Activated CD4-positive, alpha-beta T cell treated with anti-CD3 and anti-CD28 coated beads for 4 hours (primary cell): ENCODE measurements around the gene M1AP.

Source experiments
- DNase-seq, 2 donors: peaks; one replicate each; pipeline ENCODE4 v3.0.0-alpha.2; 2020

The M1AP gene

DNA sequence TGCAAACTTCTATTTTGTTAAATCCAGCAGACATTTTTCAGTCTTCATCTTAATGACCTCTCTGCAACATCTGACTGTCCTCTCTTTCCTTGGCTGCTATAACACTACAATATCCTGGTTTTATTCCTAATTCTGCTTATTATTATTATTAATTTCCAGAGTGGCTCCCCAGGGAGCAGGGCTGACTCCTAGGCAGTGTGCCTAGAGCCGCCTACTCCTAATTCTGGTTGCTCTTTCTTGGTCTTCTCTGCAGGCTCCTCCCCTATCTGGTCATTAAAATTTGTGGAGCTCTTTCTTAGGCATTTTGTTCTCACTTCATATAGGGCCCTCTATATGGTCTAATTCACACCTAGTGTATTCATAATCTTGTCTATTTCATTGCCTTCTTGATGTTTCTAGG, 105.2 kb downstream of the M1AP start:
- no peak for DNase-seq

DNA sequence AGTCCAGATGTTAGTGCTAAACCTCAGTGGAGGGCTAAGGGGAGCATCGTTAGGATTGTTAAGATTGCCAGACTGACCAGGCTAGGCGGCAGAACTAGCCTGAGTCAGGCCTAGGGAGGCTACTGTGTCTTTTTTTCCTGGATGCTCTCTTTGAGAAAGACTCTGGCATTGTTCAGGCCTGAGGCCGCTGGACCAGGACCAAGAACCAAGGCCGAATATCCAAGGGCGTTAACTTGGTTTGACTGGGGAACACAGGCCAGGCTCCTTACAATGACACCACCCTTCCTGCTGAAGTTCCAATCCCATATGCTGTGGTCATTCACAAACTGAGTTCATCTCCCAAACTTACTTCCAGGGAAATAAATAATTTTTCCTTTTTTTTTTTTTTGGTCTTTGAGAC, 107.8 kb downstream of the M1AP start:
- DNase-seq = no peak

DNA sequence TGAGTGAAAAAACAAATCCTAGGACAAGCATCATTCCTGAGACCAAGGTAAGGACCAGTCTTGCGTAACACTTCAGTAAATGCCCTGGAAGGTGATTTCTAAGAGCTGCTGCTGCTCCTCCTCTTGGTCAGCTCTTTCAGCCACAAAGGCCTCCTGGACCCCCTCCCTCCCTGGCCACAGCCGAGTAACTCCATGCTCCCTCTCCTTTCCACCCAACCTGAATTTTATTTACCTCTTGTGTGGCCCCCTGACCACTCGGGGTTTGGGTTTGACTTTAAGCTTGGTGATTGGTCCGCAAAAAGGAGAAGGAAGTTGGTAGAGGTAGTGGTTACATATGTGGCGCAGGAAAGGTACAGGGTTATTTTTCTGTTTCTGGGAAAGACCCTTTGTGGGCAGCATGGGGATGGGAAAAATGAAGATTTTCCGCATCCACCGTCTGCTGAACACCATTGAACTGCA, 109.2 kb downstream of the M1AP start:
- no peak for DNase-seq

DNA sequence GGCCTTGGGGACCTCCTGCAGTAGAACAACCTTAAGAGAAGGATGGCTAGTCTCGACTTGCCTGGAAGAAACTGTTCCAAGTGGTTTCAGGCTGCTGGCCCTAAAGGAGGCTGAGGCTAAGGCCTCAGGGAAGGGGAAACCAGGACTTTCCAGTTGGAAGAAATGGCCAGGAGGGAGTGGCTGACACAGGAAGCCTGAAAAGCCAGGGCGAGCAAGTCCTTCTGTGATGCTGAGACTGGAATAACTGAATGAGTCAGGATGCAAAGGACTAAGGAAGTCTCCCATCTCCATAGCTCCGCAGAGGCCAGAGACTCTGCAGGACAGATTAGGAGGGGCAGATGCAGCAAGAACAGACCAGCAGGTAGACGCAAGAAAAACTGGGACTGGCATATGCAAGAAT, 111.0 kb downstream of the M1AP start:
- no peak for DNase-seq

DNA sequence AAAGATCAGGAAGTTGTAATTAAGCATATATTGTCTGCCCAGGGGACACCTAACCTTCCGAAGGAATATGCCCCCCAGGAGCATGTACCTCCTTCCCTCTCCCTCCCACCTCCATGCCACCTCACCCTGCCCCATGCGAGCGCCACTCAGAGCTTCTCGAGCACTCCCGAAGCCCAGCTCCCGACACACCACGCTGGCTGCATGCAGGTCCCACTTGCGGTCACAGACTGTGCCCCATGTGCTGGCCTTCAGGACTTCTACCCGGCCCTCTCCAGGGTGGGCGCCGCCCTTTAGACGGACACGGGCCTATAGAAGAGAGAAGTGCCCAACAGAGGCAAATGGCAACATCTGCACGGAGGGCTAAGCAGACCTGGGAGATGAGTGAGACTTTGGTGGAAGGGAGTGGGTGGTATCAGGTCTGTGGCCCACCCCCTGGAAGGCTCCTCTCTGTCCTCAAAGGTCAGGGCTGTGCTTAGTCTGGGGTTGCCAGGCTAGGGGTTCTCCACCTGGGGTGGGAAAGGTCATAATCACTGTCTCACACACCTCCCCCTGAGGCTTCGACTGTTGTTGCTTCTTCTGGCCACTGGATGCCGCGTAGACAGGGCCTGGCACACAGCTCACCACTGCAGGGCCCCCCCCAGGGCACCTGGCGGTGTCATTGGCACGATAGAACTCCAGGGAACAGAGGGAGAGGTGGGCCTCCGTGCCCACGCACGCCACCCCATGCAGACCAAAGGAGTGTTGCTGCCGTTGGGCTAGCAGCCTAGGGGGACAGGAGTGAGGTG, 111.8 kb downstream of the M1AP start:
- DNase-seq = no peak

DNA sequence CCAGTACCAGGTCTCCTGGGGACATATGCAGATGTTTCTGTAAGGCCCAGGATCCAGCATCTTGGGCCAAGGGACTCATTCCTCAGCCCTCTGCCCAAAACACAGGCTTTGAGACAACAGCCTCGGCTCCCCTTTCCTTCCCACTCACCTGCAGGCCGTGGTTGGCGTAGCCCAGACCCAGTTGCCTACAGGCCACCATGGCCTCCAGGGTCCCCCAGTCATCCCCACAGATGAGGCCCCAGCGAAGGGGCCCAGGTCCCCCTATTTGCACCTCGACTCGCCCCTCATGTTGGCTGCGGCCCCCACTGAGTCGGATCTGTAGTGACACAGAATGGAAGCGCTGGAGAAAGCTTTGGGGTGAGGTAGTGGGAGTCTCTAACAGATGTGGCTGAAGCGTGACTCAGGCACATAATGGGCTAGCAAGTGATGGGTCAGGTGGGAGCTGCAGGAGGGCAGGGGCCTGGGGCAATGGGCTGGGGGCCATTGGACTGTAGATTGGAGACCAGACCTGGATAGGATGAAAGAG, 112.6 kb downstream of the M1AP start:
- DNase-seq = no peak

DNA sequence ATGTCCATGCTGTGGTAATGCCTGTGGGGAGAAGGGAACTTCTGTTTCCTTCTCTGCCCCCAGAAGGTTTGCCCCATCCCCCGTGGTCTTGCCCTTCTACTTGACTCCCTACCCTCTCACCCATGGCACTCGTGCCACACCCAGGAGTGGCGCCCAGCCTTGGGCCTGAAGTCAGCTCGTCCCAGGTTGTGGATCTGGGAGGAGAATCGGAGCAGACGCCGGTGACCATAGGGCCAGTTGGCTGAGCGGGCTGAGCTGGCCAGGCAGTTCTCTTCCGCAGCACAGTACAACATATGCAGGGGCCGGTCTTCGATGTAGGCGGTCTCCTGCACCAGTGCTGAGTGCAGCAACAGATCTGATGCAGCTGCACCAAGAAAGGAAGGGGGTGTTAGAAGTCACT, 113.7 kb downstream of the M1AP start:
- no peak for DNase-seq

DNA sequence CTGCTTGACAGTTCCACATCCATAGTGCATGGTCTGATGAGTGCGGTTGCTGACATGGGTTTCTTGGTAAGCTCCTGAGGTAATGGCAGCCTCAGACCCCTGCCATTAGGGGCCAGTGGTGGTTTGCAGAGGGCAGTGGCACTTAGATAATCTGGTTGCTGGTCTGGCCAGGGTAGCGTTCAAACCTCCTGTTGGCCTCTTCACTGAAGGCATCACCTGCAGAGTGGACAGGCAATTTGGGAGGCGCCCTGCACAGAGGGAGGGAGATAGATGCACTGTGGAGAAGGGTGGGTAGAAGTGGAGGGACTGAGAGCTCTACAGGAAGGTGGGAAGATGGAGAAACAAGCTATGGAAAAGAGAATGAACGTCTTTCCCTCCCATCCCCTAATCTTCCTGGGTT, 114.7 kb downstream of the M1AP start:
- no peak for DNase-seq

DNA sequence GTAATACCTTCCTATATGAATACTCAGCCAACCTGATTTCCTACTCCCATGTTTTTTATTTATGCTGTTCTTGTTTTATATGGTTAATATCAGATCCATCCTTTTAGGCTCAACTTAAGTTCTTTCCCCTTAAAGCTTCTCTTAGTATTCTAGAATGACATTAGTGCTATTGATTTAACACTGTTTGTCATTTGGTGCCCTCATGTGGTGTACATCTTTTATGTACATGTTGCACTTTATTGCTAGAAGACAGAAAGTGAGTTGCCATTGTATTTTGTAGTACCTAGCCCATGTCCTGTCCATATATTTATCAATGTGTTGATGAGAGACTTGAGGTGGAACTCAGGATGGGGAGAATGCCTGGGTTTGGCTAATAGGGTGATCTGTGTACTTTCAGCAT, 115.9 kb downstream of the M1AP start:
- DNase-seq = no peak

DNA sequence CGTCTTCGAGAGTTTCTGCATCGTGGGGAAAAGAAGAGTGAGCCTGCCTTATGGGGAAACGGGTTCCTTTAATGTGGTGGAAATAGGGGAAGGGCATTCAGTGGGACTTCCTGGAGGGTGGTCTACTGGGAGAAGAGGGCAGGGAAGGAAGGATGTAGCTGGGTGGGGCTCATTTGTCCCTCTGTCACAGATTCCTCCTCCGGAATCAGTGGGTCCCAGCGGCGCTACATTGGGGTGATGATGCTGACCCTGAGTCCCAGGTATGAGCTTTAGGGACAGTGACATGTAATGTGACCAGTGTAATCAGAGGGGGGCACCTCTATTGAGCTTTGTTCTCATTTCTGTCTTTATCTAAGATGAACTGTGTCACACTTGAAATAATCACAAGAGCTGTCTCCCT, 116.5 kb downstream of the M1AP start:
- no peak for DNase-seq

DNA sequence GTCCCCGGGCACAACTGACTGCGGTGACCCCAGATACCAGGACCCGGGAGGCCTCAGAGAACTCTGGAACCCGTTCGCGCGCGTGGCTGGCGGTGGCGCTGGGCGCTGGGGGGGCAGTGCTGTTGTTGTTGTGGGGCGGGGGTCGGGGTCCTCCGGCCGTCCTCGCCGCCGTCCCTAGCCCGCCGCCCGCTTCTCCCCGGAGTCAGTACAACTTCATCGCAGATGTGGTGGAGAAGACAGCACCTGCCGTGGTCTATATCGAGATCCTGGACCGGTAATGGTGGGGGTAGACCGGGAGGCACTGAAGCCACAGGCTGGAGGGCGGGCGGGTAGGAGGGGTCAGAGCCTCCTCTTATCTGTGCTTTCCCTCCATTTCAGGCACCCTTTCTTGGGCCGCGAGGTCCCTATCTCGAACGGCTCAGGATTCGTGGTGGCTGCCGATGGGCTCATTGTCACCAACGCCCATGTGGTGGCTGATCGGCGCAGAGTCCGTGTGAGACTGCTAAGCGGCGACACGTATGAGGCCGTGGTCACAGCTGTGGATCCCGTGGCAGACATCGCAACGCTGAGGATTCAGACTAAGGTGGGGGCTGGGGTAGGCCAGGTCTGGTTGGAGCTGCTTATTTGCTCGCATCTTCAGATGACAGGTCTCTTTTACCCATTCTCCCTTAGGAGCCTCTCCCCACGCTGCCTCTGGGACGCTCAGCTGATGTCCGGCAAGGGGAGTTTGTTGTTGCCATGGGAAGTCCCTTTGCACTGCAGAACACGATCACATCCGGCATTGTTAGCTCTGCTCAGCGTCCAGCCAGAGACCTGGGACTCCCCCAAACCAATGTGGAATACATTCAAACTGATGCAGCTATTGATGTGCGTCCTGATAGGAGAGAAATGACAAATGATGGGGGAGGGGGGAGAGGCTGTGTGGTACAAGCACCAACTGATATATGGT, 117.6 kb downstream of the M1AP start:
- peak in 1 of 2 donors; percentile 32 for DNase-seq

DNA sequence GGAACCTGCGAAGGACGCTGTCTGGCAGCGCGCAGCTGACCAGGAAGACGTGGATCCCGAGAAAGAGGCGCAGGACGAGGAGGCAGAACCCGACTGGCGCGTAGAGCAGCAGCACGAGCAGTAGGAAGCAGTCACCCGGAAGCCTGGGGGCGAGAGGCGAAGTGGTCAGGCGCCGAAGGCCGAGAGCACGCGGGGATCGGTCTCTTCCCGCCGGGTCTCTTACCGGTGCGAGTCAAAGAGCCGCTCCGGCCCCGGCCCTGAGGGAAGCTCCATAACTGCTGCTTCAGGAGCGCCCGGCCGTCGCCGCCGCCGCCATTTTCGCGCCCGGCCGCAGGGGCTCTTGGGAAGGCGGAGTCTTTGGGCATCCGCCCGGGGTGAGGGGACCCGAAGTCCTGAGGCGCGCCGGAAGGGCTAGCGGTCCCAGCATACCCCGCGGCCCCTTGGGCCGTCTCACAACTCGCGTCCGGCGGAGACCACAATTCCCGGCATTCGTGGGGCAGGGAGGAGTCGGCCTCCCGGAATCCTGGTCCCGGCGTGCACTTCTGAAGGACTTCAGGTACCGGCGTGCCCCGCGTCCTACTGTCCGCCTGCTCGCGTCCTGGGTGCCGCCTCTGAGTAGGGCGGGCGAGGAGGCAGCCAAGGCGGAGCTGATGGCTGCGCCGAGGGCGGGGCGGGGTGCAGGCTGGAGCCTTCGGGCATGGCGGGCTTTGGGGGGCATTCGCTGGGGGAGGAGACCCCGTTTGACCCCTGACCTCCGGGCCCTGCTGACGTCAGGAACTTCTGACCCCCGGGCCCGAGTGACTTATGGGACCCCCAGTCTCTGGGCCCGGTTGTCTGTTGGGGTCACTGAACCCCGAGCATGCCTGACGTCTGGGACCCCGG, 118.5 kb downstream of the M1AP start, which contains the start of the genes AUP1 and HTRA2:
Gene AUP1 (minus strand): TSS at position 350 of the 882 bp plus-strand sequence. CDS start 77 bp downstream, at position 273.
Gene HTRA2 (plus strand): TSS at position 577 of the 882 bp plus-strand sequence. CDS start 74 bp downstream, at position 651.
- DNase-seq = peak; percentile 81 to 85

DNA sequence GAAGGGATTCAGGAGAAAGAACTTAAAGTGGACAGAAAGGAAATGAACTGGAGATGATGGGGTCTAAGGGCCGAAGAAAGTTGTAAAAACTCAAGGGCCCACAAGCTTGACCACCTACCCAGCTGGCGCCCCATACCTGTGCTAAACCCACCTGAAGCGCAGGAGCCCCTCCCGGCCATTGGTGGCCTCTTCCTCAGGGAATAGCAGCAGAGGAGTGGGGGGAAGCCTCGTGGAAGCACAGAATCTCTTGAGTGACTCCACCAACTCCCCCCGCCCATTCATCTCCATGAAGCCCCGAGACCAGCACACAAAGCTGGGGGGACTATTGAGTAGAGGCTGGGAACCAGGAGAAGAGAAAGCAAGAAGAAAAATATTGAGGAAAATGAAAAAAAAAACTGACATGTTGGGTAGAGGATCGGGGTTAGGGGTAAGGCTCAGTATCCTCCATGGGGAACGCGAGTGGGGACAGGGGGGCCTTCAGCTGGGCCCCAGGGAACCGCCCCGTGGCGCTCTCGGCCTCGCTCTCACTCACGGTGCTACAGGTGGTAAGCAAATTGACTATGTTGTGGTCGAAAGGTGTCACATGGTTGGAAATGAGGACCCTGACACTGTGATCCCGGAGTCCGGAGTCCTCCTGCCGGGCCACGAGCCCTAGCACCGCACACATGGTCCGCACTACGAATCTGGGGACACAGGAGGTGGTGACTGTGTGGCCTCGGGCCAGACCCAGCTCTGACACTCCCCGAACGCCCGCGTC, 119.4 kb downstream of the M1AP start:
- no peak for DNase-seq

DNA sequence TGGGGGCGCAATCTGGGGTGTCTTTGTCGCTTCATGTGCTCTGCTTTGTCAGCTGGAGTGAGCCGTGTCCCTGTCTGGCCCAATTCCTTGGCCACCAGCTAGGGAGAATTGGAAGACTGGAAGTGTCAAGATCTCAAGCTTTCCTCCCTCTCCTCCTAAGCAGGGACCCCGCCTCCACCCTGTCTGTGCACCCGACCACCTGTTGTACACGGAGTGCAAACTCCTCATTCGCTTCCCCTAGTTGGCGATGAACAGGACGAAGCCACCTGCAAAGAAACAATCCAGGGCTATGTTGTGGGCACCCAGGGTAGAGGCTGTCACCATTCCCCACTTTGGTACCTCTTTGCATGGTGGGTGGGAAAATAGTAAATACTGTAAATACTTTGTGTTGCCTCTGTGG, 120.4 kb downstream of the M1AP start:
- no peak for DNase-seq

DNA sequence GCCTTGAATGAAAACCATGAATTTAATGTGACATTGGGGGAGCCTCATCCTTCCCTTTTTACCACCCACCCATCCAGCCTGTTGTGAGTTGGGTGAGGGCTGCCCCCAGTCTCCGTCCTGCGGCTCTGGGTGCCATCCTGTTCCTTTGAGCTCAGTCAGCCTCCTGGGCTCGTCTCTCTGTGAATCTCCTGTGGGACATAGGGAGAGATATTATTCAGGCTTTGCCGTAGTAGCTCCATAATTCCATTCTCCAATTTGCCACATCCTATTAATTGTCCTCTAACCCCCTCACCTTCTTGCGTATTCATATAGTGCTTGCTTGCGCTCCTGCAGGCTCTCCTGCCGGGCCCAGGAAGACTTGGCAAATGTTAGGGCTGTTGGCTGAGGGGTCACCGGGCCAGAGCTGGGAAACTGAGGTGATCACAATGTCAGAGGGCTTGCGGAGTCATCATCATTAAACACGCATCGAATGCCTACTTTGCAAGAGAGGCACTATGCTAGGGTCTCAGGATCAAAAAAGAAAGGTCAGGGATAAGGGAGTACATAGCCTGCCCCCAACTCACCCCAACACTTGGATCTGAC, 121.4 kb downstream of the M1AP start:
- no peak for DNase-seq

DNA sequence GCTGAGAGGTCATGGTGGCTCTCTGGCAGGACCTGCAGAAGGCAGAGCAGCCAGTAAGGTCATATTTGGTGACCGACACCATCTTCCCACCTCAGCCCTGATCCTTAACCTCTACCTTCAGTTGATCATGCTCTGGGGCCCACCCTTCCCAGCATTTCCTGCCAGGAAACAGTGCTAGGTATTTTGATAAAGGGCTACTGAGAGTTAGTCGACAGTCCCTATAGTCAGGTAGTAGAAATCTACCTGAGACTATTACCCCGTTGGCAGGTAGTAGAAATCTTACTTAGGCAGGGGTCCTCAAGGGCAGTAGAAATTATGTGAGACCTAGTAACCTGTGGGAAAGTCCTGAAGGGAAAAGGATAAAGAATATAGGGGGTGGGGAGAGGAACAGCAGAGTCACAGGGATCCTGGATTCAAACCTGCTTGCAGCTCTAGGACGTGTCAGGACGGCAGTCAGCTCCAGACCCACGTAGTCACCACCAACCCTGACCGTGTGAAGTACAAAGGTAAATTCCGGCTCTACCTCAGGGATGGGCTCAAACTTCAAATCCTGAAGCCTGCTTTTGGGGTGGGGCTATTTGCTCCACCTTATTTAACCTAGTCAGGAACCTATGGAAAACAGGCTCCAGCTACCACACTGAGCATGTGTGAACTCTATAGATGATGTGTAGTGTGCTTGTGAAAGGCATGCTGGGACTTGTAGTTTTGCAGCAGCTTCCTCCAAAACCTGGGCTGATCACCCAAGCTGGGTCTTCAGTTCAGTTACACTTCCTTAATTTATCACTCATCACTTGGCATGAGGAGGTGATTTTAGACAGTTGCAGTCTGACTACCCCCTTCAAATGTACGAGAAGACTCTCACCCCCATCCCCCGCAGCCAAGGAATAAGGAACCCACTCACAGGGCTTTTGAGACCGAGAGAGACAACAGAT, 122.1 kb downstream of the M1AP start, which contains the start of gene DQX1:
Gene DQX1 (minus strand): TSS at position 515 of the 932 bp plus-strand sequence. CDS start 502 bp downstream, at position 13.
- no peak for DNase-seq

DNA sequence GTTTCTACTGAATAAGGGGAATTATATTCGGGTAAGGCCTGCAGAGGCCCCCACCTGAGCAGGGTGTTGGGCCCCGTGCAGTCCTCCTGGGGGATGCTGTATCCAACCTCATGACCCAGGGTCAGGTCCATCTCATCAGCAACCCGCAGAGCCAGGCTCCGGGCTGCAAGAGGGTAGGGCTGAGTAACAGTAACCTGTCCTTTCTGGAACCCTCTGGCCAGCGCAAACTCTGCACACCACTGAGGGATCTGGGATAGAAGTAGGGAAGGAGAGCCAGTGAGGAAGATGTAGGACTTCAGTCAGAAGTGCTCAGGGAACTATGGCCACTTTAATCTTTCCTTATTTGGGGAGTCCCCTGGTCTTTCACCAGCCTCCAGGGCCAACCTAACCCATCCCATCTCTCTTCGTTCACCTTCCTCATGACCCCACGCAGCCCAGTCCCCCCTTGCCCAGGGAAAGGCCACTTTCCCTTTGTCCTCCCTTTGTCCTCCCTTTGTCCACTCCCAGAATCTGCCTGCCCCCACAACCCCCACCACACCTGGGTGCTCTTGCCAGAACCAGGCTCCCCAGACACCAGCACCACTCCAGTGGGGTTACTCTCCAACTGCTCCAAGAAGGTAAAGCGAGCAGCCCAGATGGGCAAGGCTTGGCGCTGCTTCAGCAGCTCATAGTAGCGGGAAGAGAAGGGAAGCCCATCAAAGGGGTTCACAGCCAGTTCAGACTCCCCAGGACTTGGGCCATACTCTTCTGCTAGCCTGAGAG, 123.0 kb downstream of the M1AP start:
- no peak for DNase-seq

DNA sequence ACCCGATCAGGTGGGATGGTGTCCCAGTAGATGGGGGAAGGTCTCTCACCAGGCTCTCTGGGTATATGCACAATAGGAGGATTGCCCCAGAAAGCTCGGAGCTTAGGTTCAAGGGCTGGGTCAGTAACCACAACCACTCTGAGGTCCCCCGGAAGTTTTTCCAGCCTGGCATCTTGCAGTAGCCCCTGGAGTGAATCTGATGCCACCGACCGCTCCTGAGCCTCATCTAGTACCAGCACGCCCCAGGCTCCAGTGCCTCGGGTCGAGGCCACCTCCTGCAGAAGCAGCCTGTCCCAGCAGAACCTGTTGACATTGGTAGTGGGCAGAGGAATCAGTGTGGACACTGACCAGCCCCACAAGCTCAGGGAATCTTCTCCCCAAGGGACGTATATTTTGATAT, 124.1 kb downstream of the M1AP start:
- no peak for DNase-seq

DNA sequence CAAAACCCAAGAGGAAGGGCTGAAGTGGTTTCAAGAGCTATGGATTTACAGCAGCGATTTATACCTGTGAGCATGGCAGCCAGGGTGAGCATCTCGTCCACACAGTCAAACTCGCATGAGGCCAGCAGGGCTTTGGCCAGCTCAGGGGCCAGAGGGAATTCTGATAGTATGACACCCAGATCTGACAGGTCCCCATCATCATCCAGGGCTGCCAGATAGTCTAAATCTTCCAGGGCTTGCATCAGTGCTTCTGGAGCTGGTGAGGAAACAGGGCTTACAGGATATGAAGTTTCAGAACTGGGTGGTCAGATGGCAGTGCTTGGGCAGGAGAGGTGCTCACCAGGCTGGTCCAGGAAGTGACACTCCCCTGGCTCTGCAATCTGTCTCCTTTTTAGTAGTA, 125.6 kb downstream of the M1AP start:
- no peak for DNase-seq
